ENCODE measurements around the gene MLYCD. TPM values are rescaled to one million over a fixed set of nuclear protein-coding genes. Genes with fewer than 3 reads are reported as not detected.

Gene MLYCD
- total and polyA plus RNA-seq, 8 donors = 3.4 to 6.6 (median 4.1) TPM

GRCh38 chr16:83914091-83914710 lies 15.3 kb downstream of the MLYCD start:
- ATAC-seq = no peak
- H3K27me3 ChIP-seq = no peaks in the 10 kb centered on the region
- no peak for TF ChIP-seq CTCF (IDR thresholded peaks at IDR 0.05)
- intact Hi-C loops (cut with DNase I) = no loop called here
- H3K4me1 ChIP-seq = no peaks in the 10 kb centered on the region
- H3K4me3 ChIP-seq = no peak overlapping the region
- peaks cover 0 to 93% of the 10 kb centered on the region in 2 donors for H3K36me3 ChIP-seq
- DNase-seq = peak in 1 of 4 donors; percentile 63
- H3K9me3 ChIP-seq = no peaks in the 10 kb centered on the region
- no peak overlapping the region for H3K27ac ChIP-seq

DNA sequence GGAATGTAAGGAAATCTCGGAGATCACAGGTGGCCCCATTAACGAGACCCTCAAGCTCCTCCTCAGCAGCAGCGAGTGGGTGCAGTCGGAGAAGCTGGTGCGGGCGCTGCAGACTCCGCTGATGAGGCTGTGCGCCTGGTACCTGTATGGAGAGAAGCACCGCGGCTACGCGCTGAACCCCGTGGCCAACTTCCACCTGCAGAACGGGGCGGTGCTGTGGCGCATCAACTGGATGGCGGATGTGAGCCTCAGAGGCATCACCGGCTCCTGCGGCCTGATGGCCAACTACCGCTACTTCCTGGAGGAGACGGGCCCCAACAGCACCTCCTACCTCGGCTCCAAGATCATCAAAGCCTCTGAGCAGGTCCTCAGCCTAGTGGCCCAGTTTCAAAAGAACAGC lies 16.2 kb downstream of the MLYCD start:
- H3K36me3 ChIP-seq = peaks cover 0 to 94% of the 10 kb centered on the region in 2 donors
- H3K27ac ChIP-seq = no peak overlapping the region
- ATAC-seq (no peak), DNase-seq (peak in 1 of 4 donors; percentile 75)
- H3K4me3 ChIP-seq = no peak overlapping the region
- no peaks in the 10 kb centered on the region for H3K9me3 ChIP-seq
- no peak for TF ChIP-seq CTCF (IDR thresholded peaks at IDR 0.05)
- no peaks in the 10 kb centered on the region for H3K4me1 ChIP-seq
- intact Hi-C loops (cut with DNase I) = no loop called here
- no peaks in the 10 kb centered on the region for H3K27me3 ChIP-seq

DNA sequence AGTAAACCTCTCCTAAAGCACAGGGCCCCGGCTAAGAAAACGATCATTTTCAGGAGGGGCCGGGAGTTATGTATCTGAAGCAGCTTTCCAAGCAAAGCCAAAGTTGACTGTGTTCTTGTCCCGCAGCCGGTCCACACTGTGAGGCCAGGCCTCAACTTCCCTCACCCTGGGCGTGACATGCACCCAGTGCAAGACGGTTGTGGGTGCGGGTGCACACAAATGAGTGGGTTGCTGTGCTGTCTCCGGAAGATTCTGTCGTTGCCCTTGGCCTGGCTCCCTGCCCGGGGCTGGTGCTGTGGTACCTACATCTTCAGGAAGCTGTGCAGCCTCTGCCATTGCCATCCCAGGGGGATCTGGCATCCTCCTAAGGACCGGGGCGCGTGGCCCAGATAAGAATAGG lies 16.6 kb downstream of the MLYCD start:
- H3K27me3 ChIP-seq = no peaks in the 10 kb centered on the region
- ATAC-seq (no peak), DNase-seq (peak in 1 of 4 donors; percentile 51)
- no peak for TF ChIP-seq CTCF (IDR thresholded peaks at IDR 0.05)
- H3K4me1 ChIP-seq = no peaks in the 10 kb centered on the region
- no peak overlapping the region for H3K4me3 ChIP-seq
- peaks cover 0 to 94% of the 10 kb centered on the region in 2 donors for H3K36me3 ChIP-seq
- no peak overlapping the region for H3K27ac ChIP-seq
- intact Hi-C loops (cut with DNase I) = no loop called here
- H3K9me3 ChIP-seq = no peaks in the 10 kb centered on the region

DNA sequence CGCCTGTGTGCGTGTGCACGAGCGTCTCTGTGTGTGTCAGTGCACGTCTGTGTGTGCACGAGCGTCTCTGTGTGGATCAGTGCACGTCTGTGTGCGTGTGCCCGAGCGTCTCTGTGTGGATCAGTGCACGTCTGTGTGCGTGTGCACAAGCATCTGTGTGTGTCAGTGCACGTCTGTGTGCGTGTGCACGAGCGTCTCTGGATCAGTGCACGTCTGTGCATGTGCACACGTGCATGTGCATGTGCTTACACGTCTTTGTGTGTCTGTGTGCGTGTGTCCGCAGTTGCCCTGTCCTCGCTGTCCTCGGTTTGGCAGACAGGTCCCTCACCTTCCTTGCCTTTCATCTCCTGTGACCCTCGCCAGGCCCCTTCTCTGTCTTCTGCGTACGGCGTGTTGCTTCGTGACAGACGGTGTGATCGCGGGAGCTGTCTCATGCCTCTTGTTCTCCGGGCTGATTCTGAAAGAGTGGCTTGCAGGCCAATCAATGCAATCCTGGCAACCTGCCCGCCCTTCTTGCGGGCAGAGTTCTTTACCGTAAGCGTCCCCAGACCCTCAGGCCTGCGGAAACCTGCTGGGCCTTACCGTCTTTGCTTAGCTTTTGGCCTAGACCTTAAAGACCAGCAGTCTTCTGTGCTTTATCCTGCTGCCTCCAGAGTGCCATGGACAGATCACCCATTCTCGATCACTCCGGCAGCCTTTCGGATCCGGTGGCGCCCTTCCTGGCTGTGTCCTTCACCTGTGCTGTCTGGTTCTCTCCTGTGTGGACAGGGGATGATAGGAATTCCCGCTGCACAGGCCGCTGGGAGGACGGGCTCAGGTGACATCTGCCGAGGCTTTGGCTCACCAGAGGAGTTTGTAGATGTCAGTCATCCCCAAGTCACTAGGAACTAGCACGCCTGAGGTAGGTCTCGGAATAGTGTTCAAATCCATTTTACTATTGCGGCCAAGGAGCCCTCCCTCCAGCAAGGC lies 18.5 kb downstream of the MLYCD start:
- TF ChIP-seq CTCF (IDR thresholded peaks at IDR 0.05) = no peak
- intact Hi-C loops (cut with DNase I) = no loop called here
- H3K27ac ChIP-seq = no peak overlapping the region
- no peak overlapping the region for H3K4me3 ChIP-seq
- H3K4me1 ChIP-seq = no peaks in the 10 kb centered on the region
- no peaks in the 10 kb centered on the region for H3K27me3 ChIP-seq
- peak in 1 of 4 donors; percentile 49 for DNase-seq
- H3K9me3 ChIP-seq = no peaks in the 10 kb centered on the region
- H3K36me3 ChIP-seq = peaks cover 0 to 75% of the 10 kb centered on the region in 2 donors
- no peak for ATAC-seq

GRCh38 chr16:83920894-83921491 lies 22.1 kb downstream of the MLYCD start:
- ATAC-seq (no peak), DNase-seq (no peak)
- Histone ChIP-seq H3K4me1 (no peaks in the 10 kb centered on the region), H3K9me3 (no peaks in the 10 kb centered on the region), H3K36me3 (peaks cover 0 to 44% of the 10 kb centered on the region in 2 donors), H3K4me3 (no peak overlapping the region), H3K27me3 (no peaks in the 10 kb centered on the region), H3K27ac (no peak overlapping the region)
- intact Hi-C loops (cut with DNase I) = no loop called here
- TF ChIP-seq CTCF (IDR thresholded peaks at IDR 0.05) = no peak

Measured in left lung (tissue), 10 donors.